H1 (cell line): Measurements from ENCODE around the gene DLG4. TPM values are rescaled to one million over a fixed set of nuclear protein-coding genes. Genes with fewer than 3 reads are reported as not detected.

Experiments used
- CTCF ChIA-PET: fragments of 300-600 bp; sonication (Branson Sonifier 250); formaldehyde crosslinking; loops from one replicate; lab custom pipeline; 2021; ENCODE audit not compliant: partially characterized antibody; lab: Charles Lee
- POLR2A ChIA-PET: fragments of 300-600 bp; sonication (Branson Sonifier 250); formaldehyde crosslinking; loops from one replicate; lab custom pipeline; 2021; ENCODE audit warnings: inconsistent platforms; ENCODE audit not compliant: partially characterized antibody; lab: Charles Lee
- DNase-seq, 2 experiments: peaks; one replicate each; pipeline versions ENCODE4 v3.0.0 to v3.0.0-alpha.2; 2010 to 2022; ENCODE audit warnings: low spot score in 2 of 2, low read depth in 1 of 2, mixed read lengths in 1 of 2
- FAIRE-seq: peaks from 2 replicates; lab custom pipeline; 2011; peaks lifted over from hg19 to GRCh38; lab: Jason Lieb, UNC
- H2AFZ ChIP-seq: 2 replicates; pipeline ENCODE4 v1.8.1; 2012; ENCODE audit warnings: low read length, inconsistent platforms
- H2AK5ac ChIP-seq: 2 replicates; pipeline ENCODE4 v1.6.1; 2013; ENCODE audit warnings: low read depth, low read length
- H2BK120ac ChIP-seq: replicated peaks from 2 replicates; pipeline ENCODE3; 2013; ENCODE audit warnings: low read depth, low read length, inconsistent platforms
- H2BK12ac ChIP-seq: 2 replicates; pipeline ENCODE4 v1.6.1; 2013; ENCODE audit warnings: low read depth, low read length
- H2BK15ac ChIP-seq: 2 replicates; pipeline ENCODE4 v1.6.1; 2013; ENCODE audit warnings: low read length
- H2BK20ac ChIP-seq: 2 replicates; pipeline ENCODE4 v1.6.1; 2013; ENCODE audit warnings: low read length
- H2BK5ac ChIP-seq: 2 replicates; pipeline ENCODE4 v1.6.1; 2013; ENCODE audit warnings: low read depth, low read length
- H3K14ac ChIP-seq: 2 replicates; pipeline ENCODE4 v1.6.1; 2013; ENCODE audit warnings: inconsistent platforms; ENCODE audit not compliant: insufficient read length
- H3K18ac ChIP-seq: 2 replicates; pipeline ENCODE4 v1.6.1; 2013; ENCODE audit warnings: low read length; ENCODE audit errors: extremely low read depth
- H3K23ac ChIP-seq: 2 replicates; pipeline ENCODE4 v1.6.1; 2013; ENCODE audit warnings: inconsistent platforms; ENCODE audit not compliant: insufficient read length
- H3K23me2 ChIP-seq: 2 replicates; pipeline ENCODE4 v1.6.1; 2013; ENCODE audit warnings: low read depth, low read length
- H3K27ac ChIP-seq: 2 replicates; pipeline ENCODE4 v1.6.1; 2011; ENCODE audit warnings: low read depth, low read length, inconsistent platforms
- H3K27me3 ChIP-seq, 4 experiments: replicated peaks in 1 of 4; 1 replicate in 1 of 4; 2 replicates in 3 of 4; pipeline versions ENCODE4 v1.6.1 to v1.8.1; 2011 to 2013; ENCODE audit warnings: low read length in 3 of 4, mild to moderate bottlenecking in 3 of 4, inconsistent platforms in 2 of 4, mixed read lengths in 2 of 4, moderate library complexity in 1 of 4; ENCODE audit not compliant: control insufficient read depth in 3 of 4, insufficient read depth in 3 of 4; ENCODE audit errors: extremely low read depth in 1 of 4
- H3K36me3 ChIP-seq, 4 experiments: 2 replicates each; pipeline versions ENCODE4 v1.6.1 to v1.8.1; 2011 to 2013; ENCODE audit warnings: mild to moderate bottlenecking in 4 of 4, low read length in 3 of 4, moderate library complexity in 2 of 4, control low read depth in 1 of 4, inconsistent platforms in 1 of 4; ENCODE audit not compliant: insufficient read depth in 4 of 4, control insufficient read depth in 2 of 4
- H3K4ac ChIP-seq: replicated peaks from 2 replicates; pipeline ENCODE3; 2013; ENCODE audit warnings: low read length, low read depth, mixed read lengths, inconsistent platforms; ENCODE audit not compliant: insufficient read length
- H3K4me1 ChIP-seq, 4 experiments: replicated peaks in 1 of 4; 1 replicate in 1 of 4; 2 replicates in 3 of 4; pipeline versions ENCODE4 v1.6.1 to v1.8.1; 2011 to 2013; ENCODE audit warnings: low read length in 3 of 4, inconsistent platforms in 2 of 4, mixed read lengths in 1 of 4; ENCODE audit not compliant: insufficient read depth in 4 of 4, control insufficient read depth in 3 of 4
- H3K4me2 ChIP-seq, 2 experiments: 2 replicates each; pipeline versions ENCODE4 v1.6.1 to v1.8.1; 2011 to 2013; ENCODE audit warnings: low read depth in 2 of 2, low read length in 2 of 2, control low read depth in 1 of 2, inconsistent platforms in 1 of 2, mild to moderate bottlenecking in 1 of 2; ENCODE audit not compliant: insufficient read depth in 1 of 2
- H3K4me3 ChIP-seq, 4 experiments: fragments of 200-600, 300-600 bp in 1 of 4; sonication (generic), shearing (Covaris generic), sonication (Bioruptor Twin) in 1 of 4; 2 replicates each; pipeline versions ENCODE4 v1.5.1 to v1.8.1; 2011 to 2016; ENCODE audit warnings: low read length in 4 of 4, low read depth in 3 of 4, control low read depth in 2 of 4, inconsistent platforms in 2 of 4, mild to moderate bottlenecking in 2 of 4, mixed read lengths in 1 of 4, moderate library complexity in 1 of 4; ENCODE audit not compliant: insufficient read depth in 2 of 4; ENCODE audit errors: extremely low read depth in 1 of 4
- H3K56ac ChIP-seq: replicated peaks from 2 replicates; pipeline ENCODE3; 2013; ENCODE audit warnings: low read depth, mild to moderate bottlenecking, mixed read lengths, low read length, inconsistent platforms; ENCODE audit not compliant: insufficient read length
- H3K79me1 ChIP-seq: 2 replicates; pipeline ENCODE4 v1.6.1; 2013; ENCODE audit warnings: low read depth, low read length, control low read depth
- H3K79me2 ChIP-seq, 2 experiments: 2 replicates each; pipeline versions ENCODE4 v1.6.1 to v1.8.1; 2012 to 2013; ENCODE audit warnings: low read length in 2 of 2, mild to moderate bottlenecking in 2 of 2, inconsistent platforms in 1 of 2; ENCODE audit not compliant: insufficient read depth in 2 of 2, control insufficient read depth in 1 of 2
- H3K9ac ChIP-seq, 4 experiments: replicated peaks in 1 of 4; 1 replicate in 1 of 4; 2 replicates in 3 of 4; pipeline versions ENCODE4 v1.6.1 to v1.8.1; 2011 to 2013; ENCODE audit warnings: low read depth in 3 of 4, low read length in 3 of 4, control low read depth in 2 of 4, mild to moderate bottlenecking in 2 of 4, moderate library complexity in 2 of 4, inconsistent platforms in 1 of 4; ENCODE audit errors: extremely low read depth in 1 of 4
- H3K9me3 ChIP-seq, 2 experiments: 2 replicates each; pipeline versions ENCODE4 v1.6.1 to v1.8.1; 2012 to 2013; ENCODE audit warnings: mild to moderate bottlenecking in 2 of 2, moderate library complexity in 2 of 2, control low read depth in 1 of 2, inconsistent platforms in 1 of 2, low read depth in 1 of 2, low read length in 1 of 2, mixed read lengths in 1 of 2; ENCODE audit not compliant: insufficient read depth in 2 of 2
- H4K20me1 ChIP-seq, 2 experiments: replicated peaks in 1 of 2; 2 replicates each; pipeline versions ENCODE3 to v1.8.1; 2011 to 2013; ENCODE audit warnings: inconsistent platforms in 2 of 2, low read length in 2 of 2, mild to moderate bottlenecking in 1 of 2; ENCODE audit not compliant: insufficient read depth in 2 of 2, control insufficient read depth in 1 of 2
- H4K5ac ChIP-seq: 2 replicates; pipeline ENCODE4 v1.6.1; 2013; ENCODE audit warnings: low read length, low read depth, mixed read lengths, inconsistent platforms; ENCODE audit not compliant: insufficient read length
- H4K8ac ChIP-seq: 2 replicates; pipeline ENCODE4 v1.8.0; 2013; ENCODE audit warnings: mild to moderate bottlenecking, moderate library complexity, low read length, inconsistent platforms; ENCODE audit not compliant: insufficient read depth; ENCODE audit errors: extremely low read depth
- H4K91ac ChIP-seq: replicated peaks from 2 replicates; pipeline ENCODE3; 2013; ENCODE audit warnings: low read length, mixed read lengths, inconsistent platforms; ENCODE audit not compliant: insufficient read length
- CBX5 ChIP-seq: fragments of 300-800, 300-1000 bp; sonication (generic); IDR thresholded peaks from 2 replicates; pipeline ENCODE4 v1.7.1; 2016; ENCODE audit warnings: antibody characterized with exemption, low read length, low read depth
- GTF2F1 ChIP-seq: IDR thresholded peaks from 2 replicates; pipeline ENCODE4 v1.6.1; 2012; ENCODE audit warnings: low read depth, low read length, improper control_type of control experiment, borderline replicate concordance
- MAFK ChIP-seq: IDR thresholded peaks from 2 replicates; pipeline ENCODE4 v1.6.1; 2012; ENCODE audit warnings: low read depth, mild to moderate bottlenecking, improper control_type of control experiment, low read length
- POU5F1 ChIP-seq: IDR thresholded peaks from 2 replicates; pipeline ENCODE4 v1.6.1; 2011; ENCODE audit warnings: low read depth, mild to moderate bottlenecking, low read length, moderate library complexity
- RNF2 ChIP-seq: fragments of 200-900, 300-1000 bp; sonication (generic); IDR thresholded peaks from 2 replicates; pipeline ENCODE4 v1.7.1; 2016; ENCODE audit warnings: borderline replicate concordance, low read depth, mild to moderate bottlenecking, antibody characterized with exemption, low read length; ENCODE audit not compliant: poor library complexity, severe bottlenecking; ENCODE audit errors: missing control alignments
- SP1 ChIP-seq: IDR thresholded peaks from 2 replicates; pipeline ENCODE4 v1.6.1; 2011; ENCODE audit warnings: low read depth, low read length
- SP4 ChIP-seq: IDR thresholded peaks from 2 replicates; pipeline ENCODE4 v1.6.1; 2012; ENCODE audit warnings: low read length, inconsistent platforms
- WGBS, 2 experiments: shearing (Covaris generic) in 1 of 2; methylation state at CpG; one replicate each; pipeline versions ENCODE4 v1.1.6 to v1.1.7; 2013 to 2015; ENCODE audit warnings: low lambda C conversion rate in 2 of 2, mixed read lengths in 2 of 2, inconsistent platforms in 1 of 2, low coverage in 1 of 2, missing lambda C conversion rate in 1 of 2; ENCODE audit not compliant: insufficient replicate concordance in 2 of 2, insufficient coverage in 1 of 2, insufficient read length in 1 of 2; ENCODE audit errors: extremely low coverage in 1 of 2, missing lambda C conversion rate in 1 of 2; 5-methylcytosine and 5-hydroxymethylcytosine counted together
- polyA plus RNA-seq, 7 experiments: library from polyadenylated mRNA; depleted of rRNA in 3 of 7; stranded (reverse) in 5 of 7; unstranded in 2 of 7; fragments of >200 nt in 5 of 7; fragments of 200-250 nt in 2 of 7; gene quantifications; 1 replicate in 5 of 7; 2 replicates in 1 of 7; 4 replicates in 1 of 7; pipeline versions ENCODE4 v1.2.1 to v1.2.3, GENCODE V29; 2011 to 2013; ENCODE audit warnings: missing spikeins in 2 of 7, mixed read lengths in 2 of 7
- total RNA-seq: library from RNA; stranded (reverse); fragmentation: NEBNext Ultra II Directional; extraction: Animal tissue kit (Norgen Biotek cat#: 25700); gene quantifications from 2 replicates; pipeline ENCODE4 v1.2.1, GENCODE V29; 2021

Gene DLG4
- total and polyA plus RNA-seq, 2 of the 8 experiments (the other 6 are each of a cell fraction or from before 2014, with no cell fraction given), result 18.9 to 45.9 TPM

GRCh38 chr17:7226721-7227710 is 7.4 kb upstream of the DLG4 start:
- Histone ChIP-seq H2AFZ (no peak overlapping the region), H3K4me1 (no peaks in the 10 kb centered on the region; a peak in 1 of 7 replicates), H2AK5ac (no peak overlapping the region), H3K27me3 (no peaks in the 10 kb centered on the region), H3K9ac (no peak overlapping the region), H4K8ac (no peak overlapping the region), H2BK12ac (no peak overlapping the region), H2BK5ac (no peak overlapping the region), H3K23ac (no peak overlapping the region), H4K91ac (no peak overlapping the region), H4K5ac (no peak overlapping the region), H3K23me2 (no peaks in the 10 kb centered on the region)
- no peak for DNase-seq
- TF ChIP-seq CBX5 (no peak), SP1 (no peak), SP4 (no peak), GTF2F1 (no peak), RNF2 (peak; percentile 3), MAFK (no peak), POU5F1 (no peak)
- TF ChIP-seq, all 59 proteins: peak for 1
- no peak overlapping the region for H3K27ac ChIP-seq
- 94% methylated on average over 31 of the region's 31 CpGs; no CpG with 5 or more reads in 1 of the 2 experiments for WGBS, 2 experiments
- peaks cover 27 to 75% (median 63%) of the 10 kb centered on the region in 4 experiments for H3K36me3 ChIP-seq
- H3K14ac ChIP-seq, result no peak overlapping the region
- no peak overlapping the region for H3K56ac ChIP-seq
- H3K4me3 ChIP-seq, result no peak overlapping the region
- H2BK20ac ChIP-seq, result no peak overlapping the region
- H4K20me1 ChIP-seq, result peaks cover 13 to 47% of the 10 kb centered on the region in 2 experiments
- CTCF ChIA-PET, result interaction anchor here (0.6 kb wide), 1 partner anchor 97 kb away, joined by 3 read pairs; no protein-coding TSS in a partner anchor
- no peak overlapping the region for H3K18ac ChIP-seq
- H3K79me1 ChIP-seq, result peaks cover 7% of the 10 kb centered on the region
- no peak overlapping the region for H3K4ac ChIP-seq
- H3K4me2 ChIP-seq, result no peak overlapping the region
- H3K9me3 ChIP-seq, result no peaks in the 10 kb centered on the region
- H2BK15ac ChIP-seq, result no peak overlapping the region
- FAIRE-seq, result no peak
- POLR2A ChIA-PET, result interaction anchor here (0.9 to 10.7 kb wide), 3 partner anchors 8 to 11 kb away, joined by 3 to 386 read pairs (median 3); partner anchors contain the start of genes DVL2, GABARAP and PHF23
- H2BK120ac ChIP-seq, result no peak overlapping the region
- H3K79me2 ChIP-seq, result peaks cover 3 to 21% of the 10 kb centered on the region in 2 experiments
